PFSK-1 (cell line): Measurements from ENCODE around the gene ZNF185.

Experiments used
- FOXP2 ChIP-seq: optimal IDR thresholded peaks from 2 replicates; pipeline ENCODE3; 2011; ENCODE audit warnings: borderline replicate concordance, control low read depth, inconsistent platforms; ENCODE audit not compliant: insufficient read depth; ENCODE audit errors: extremely low read length, extremely low read depth
- POLR2AphosphoS5 ChIP-seq: IDR thresholded peaks from 2 replicates; pipeline ENCODE4 v1.6.1; 2012; ENCODE audit warnings: low read depth, mild to moderate bottlenecking, control low read depth, low read length, moderate library complexity
- SIN3A ChIP-seq: IDR thresholded peaks from 2 replicates; pipeline ENCODE4 v1.6.1; 2012; ENCODE audit warnings: mild to moderate bottlenecking, low read length, moderate library complexity, borderline replicate concordance; ENCODE audit not compliant: insufficient read depth
- TAF1 ChIP-seq: IDR thresholded peaks from 2 replicates; pipeline ENCODE4 v1.6.1; 2012; ENCODE audit warnings: low read length, control low read depth, borderline replicate concordance; ENCODE audit not compliant: insufficient read depth
- TF ChIP-seq, protein P1 (sequence below), 2 experiments: IDR thresholded peaks; 2 replicates each; pipeline versions ENCODE4 v1.6.1 to v1.8.0; 2011 to 2012; ENCODE audit warnings: low read depth in 2 of 2, low read length in 2 of 2, control low read depth in 1 of 2, inconsistent platforms in 1 of 2, mild to moderate bottlenecking in 1 of 2, moderate library complexity in 1 of 2; ENCODE audit not compliant: insufficient read depth in 1 of 2

Gene ZNF185

GRCh38 chrX:152881289-152881688, 16.6 kb upstream of the ZNF185 start:
- TF ChIP-seq TAF1 (no peak), FOXP2 (no peak), POLR2AphosphoS5 (no peak), SIN3A (no peak)
- TF ChIP-seq, protein P1, sequence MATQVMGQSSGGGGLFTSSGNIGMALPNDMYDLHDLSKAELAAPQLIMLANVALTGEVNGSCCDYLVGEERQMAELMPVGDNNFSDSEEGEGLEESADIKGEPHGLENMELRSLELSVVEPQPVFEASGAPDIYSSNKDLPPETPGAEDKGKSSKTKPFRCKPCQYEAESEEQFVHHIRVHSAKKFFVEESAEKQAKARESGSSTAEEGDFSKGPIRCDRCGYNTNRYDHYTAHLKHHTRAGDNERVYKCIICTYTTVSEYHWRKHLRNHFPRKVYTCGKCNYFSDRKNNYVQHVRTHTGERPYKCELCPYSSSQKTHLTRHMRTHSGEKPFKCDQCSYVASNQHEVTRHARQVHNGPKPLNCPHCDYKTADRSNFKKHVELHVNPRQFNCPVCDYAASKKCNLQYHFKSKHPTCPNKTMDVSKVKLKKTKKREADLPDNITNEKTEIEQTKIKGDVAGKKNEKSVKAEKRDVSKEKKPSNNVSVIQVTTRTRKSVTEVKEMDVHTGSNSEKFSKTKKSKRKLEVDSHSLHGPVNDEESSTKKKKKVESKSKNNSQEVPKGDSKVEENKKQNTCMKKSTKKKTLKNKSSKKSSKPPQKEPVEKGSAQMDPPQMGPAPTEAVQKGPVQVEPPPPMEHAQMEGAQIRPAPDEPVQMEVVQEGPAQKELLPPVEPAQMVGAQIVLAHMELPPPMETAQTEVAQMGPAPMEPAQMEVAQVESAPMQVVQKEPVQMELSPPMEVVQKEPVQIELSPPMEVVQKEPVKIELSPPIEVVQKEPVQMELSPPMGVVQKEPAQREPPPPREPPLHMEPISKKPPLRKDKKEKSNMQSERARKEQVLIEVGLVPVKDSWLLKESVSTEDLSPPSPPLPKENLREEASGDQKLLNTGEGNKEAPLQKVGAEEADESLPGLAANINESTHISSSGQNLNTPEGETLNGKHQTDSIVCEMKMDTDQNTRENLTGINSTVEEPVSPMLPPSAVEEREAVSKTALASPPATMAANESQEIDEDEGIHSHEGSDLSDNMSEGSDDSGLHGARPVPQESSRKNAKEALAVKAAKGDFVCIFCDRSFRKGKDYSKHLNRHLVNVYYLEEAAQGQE (IDR thresholded peaks at IDR 0.05; ENCODE audit: insufficient read depth in 1 of 2, low read depth in 2 of 2, low read length in 2 of 2): no peak

GRCh38 chrX:152884171-152884570, 13.7 kb upstream of the ZNF185 start:
- TF ChIP-seq TAF1 (no peak), SIN3A (no peak), POLR2AphosphoS5 (no peak), FOXP2 (no peak)
- TF ChIP-seq, protein P1 (IDR thresholded peaks at IDR 0.05; ENCODE audit: insufficient read depth in 1 of 2, low read depth in 2 of 2, low read length in 2 of 2): no peak

- TF ChIP-seq, protein P1 (IDR thresholded peaks at IDR 0.05; ENCODE audit: insufficient read depth in 1 of 2, low read depth in 2 of 2, low read length in 2 of 2): no peak
- TF ChIP-seq POLR2AphosphoS5 (no peak), FOXP2 (no peak), TAF1 (no peak), SIN3A (no peak)
Measured at GRCh38 chrX:152886716-152887115, 11.2 kb upstream of the ZNF185 start.

DNA sequence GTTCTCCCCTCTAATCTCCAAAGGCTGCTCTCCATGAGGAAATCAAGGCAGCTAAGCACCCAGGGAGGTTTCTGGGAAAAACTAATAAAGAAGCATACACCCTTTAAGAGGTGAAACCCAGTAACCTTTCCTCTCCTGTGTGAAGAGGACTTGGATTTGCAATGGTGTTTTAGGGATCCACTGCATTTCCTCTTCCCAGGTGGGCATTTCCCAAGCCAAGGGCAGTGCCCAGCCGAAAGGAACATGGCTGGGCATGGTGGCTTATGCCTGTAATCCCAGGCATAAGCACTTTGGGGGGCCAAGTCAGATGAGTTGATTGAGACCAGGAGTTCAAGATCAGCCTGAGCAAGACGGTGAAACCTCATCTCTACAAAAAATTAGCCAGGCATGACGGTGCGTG, 5.4 kb upstream of the ZNF185 start:
- TF ChIP-seq, protein P1 (IDR thresholded peaks at IDR 0.05; ENCODE audit: insufficient read depth in 1 of 2, low read depth in 2 of 2, low read length in 2 of 2): no peak
- no peak for TF ChIP-seq SIN3A
- no peak for TF ChIP-seq TAF1
- no peak for TF ChIP-seq FOXP2
- TF ChIP-seq POLR2AphosphoS5: no peak
